Subcutaneous adipose tissue (tissue), 4 donors: ENCODE results near the gene NKD2. TPM values are rescaled to one million over a fixed set of nuclear protein-coding genes. Genes with fewer than 3 reads are reported as not detected.

Experiments used
- CTCF ChIP-seq: fragments of 450-650 bp; IDR thresholded peaks from one replicate; pipeline ENCODE4 v1.5.1; 2016; ENCODE audit warnings: low read depth, mild to moderate bottlenecking, control low read depth, antibody characterized with exemption, moderate library complexity
- total RNA-seq, 4 donors: library from RNA; depleted of rRNA; stranded (reverse); fragments of >200 nt; gene quantifications; one replicate each; pipeline ENCODE4 v1.1.0, GENCODE V29; 2016

The NKD2 gene
- total RNA-seq, 4 donors from 2014 or later: 1.1 TPM; not detected in 3

- no peak for TF ChIP-seq CTCF
These were observed 3.8 kb downstream of the NKD2 start for GRCh38 chr5:1012313-1012841.

- no peak for TF ChIP-seq CTCF
These were observed 4.3 kb downstream of the NKD2 start for GRCh38 chr5:1012900-1013237.

GRCh38 chr5:1013238-1013947, 4.8 kb downstream of the NKD2 start:
- TF ChIP-seq CTCF: no peak

GRCh38 chr5:1013948-1014301, 5.3 kb downstream of the NKD2 start:
- no peak for TF ChIP-seq CTCF

- TF ChIP-seq CTCF: no peak
These were observed 5.7 kb downstream of the NKD2 start for GRCh38 chr5:1014346-1014745.

- TF ChIP-seq CTCF: no peak
These were observed 6.2 kb downstream of the NKD2 start for GRCh38 chr5:1014781-1015221.

- TF ChIP-seq CTCF: no peak
These were observed 6.9 kb downstream of the NKD2 start for GRCh38 chr5:1015507-1015906.
